NCI-H82 treated with DMSO at 0.1 percent for 48 hours (cell line): ENCODE measurements around the gene WNT3A.

Source experiments
- DNase-seq: peaks from one replicate; lab custom pipeline; 2025; ENCODE audit not compliant: unreplicated experiment; lab: John Stamatoyannopoulos, UW

WNT3A gene

GRCh38 chr1:227999056-227999930, 7.5 kb upstream of the WNT3A start:
- DNase-seq: peak; percentile 3

- no peak for DNase-seq
Observed at GRCh38 chr1:228000416-228000815, 6.4 kb upstream of the WNT3A start.

- DNase-seq: no peak
Observed at GRCh38 chr1:228000836-228001563, 5.8 kb upstream of the WNT3A start.

DNA sequence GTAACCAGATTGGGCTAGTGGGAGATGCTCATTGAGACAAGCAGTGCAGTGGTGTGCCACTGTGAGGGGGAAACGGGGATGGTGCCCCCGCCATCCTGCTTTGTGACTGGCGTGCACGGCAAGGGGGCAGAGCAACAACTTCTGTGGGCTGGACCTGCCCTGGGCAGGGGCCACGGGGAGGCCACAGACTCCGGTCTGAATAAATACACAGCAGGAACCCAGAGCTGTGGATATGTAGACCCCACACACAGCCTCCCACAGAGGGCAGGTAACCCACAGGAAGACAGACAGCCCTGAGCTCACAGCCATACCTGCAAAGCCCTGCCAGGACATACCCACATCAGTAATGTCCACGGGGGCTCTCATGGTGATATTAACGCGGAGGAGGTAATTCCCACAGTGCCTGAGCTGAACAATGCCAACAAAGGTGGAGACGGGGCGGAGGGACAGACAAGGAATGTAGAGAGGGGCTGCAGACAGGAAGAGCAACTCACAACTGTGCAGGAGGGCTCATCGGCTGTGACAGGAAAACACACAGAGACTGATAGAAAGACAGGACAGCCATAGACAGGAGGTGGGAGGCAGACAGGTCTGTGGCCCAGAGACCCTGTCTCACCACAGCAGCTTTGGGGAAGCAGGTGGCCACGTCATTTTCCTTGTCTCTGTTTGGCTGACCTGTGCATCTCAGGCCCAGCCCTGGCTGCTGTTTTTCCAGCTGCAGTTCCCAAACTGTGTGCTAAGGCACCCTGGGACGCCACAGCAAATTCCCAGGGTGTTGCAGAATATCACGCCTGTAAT, 4.9 kb upstream of the WNT3A start:
- DNase-seq: no peak

DNA sequence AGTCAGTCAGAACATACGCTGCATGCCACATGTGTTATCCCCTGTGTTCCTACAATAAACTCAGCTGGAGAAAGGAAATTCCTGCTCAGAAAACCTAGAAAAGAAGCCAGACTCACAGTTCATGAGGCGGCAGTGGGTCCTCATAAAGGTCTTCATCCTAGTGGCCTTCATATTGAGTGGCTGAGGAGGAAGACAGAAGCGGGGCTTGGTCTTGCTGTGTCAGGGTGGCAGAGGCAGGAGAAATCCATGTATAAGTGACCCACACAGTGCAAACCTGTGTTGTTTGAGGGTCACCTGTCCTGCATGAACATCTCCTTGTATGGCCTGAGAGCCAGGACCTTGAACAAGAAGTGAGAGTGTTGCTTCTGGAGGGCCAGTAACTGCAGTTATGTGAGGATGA, 4.0 kb upstream of the WNT3A start:
- no peak for DNase-seq

DNA sequence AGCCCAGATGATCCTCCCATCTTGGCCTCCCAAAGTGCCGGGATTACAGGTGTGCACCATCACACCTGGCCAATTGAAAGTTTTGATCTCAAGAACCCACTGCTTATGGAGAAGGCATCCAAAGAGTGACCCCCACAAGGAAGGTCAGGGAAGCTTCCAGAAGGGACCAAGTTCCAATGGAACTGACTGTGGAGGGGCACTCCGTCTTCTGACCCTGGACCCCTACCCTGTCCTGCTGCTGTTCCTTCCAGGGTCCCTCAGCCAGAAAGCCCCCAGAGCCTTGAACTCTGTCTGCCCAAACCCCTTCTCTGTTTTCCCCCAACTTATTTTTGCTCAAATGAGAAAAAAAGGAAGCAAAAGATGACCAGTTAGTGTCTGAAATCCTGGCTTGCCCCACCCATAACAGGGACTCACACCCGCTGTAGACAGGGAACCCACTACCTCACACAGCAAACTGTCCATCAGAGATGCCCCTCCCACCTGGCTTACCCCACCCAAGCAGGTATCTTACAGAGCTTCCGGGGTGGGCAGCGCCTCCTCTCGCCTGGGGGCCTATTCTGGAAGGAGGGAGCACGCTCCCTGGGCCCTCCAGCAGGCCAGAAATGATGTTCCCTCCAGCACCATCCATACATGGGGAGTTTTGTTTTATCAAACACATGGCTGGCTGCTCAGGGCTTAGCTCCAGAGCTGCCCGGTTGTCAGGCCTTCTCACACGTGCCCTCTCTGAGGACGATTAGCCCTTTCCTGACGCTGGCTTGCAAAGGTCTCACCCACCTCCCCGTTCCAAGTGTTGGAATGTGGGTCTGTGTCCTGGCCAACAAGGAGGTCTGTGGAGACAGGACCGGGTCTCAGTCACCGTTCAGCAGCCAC, 3.1 kb upstream of the WNT3A start:
- no peak for DNase-seq

GRCh38 chr1:228004331-228004855, 2.4 kb upstream of the WNT3A start:
- peak; percentile 4 for DNase-seq

- DNase-seq: no peak
Observed at GRCh38 chr1:228004856-228005462, 1.8 kb upstream of the WNT3A start.

DNA sequence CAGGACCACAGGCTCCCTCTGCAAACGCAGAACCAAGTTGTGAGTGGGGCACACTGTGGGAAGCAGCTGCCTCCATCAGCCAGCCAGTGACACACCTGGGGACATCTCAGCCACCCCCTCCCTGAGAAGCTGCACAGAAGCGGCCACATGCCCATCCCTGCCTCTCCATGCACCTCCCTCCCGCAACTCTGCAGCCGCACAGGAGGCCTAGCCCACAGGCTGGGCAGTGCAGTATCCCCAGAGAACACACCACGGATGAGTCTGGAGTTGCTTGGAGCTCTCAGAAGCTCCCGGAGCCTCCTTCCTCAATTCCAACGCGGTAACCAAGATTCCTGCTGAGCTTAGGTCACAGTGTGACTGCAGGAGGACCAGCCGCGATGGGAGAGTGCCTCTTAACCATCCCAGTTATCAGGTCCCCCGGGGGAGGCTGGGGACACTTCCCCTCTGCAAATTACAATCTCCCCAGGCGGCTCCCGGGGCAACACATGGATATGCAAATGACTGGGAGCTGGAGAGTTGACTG, 1.2 kb upstream of the WNT3A start:
- DNase-seq: no peak

DNA sequence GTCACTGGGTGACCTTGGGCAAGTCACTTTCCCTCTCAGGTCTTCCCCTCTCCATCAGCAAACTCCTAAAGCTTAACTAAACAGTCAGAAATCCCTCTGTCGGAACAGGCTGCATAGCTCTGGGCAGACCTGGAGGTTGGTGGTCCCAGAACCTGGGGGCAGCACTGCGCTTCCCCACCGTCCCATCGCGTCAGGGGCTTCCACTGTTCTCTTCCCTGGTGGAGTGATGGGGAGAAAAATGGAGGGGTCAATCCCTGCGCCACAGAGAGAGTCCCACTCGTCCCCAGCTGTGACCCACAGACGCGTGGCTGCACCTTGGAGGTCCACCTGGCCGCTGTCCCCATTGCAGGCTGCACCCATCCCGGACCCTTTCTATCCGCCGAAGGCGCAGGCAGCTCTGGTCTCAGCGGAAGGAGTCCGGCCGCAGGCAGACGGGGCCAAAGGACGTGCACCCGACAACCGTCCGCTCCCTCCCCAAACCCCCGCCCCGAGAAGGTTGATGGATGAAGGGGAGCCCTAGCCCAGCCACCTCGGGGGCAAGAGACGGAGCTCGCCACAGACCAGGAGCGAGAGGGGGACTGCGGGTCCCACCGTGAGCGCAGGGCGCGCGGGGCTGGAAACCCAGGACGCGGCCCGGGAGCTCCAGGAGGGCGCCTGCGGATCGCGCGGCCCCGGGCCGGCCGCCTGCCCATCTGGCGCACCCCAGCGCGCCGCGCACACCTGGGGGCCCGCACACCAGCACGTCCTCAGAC, 588 bp upstream of the WNT3A start:
- no peak for DNase-seq

- no peak for DNase-seq
Observed at GRCh38 chr1:228007049-228007800, 427 bp downstream of the WNT3A start.

DNA sequence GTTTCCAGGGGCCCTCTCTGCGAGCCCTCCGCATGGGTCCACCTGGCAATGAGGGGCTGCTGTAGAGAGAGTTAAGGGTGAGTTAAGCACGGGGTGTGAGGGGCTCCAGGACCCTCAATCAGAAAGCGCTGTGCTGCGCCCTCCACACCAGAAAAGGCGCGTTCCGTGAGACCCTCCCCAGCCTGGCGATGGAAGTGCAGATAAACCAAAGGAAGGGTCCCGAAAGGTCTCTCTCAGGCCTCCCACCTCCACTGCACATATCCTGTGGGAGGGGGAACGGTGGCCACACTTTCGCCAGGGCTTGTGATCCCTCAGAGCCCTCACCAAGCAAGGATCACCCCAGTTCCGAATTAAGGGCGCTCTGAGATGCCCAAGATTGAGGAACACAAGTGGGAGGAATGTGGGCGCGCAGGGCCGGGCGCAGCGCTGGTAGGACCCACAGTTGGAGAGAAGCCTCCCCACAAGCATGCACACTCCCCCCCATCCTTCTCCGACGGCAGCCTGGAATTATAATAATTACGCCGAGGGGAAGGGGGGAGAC, 1.1 kb downstream of the WNT3A start:
- DNase-seq: no peak

GRCh38 chr1:228008391-228009115, 1.8 kb downstream of the WNT3A start:
- DNase-seq: no peak

DNA sequence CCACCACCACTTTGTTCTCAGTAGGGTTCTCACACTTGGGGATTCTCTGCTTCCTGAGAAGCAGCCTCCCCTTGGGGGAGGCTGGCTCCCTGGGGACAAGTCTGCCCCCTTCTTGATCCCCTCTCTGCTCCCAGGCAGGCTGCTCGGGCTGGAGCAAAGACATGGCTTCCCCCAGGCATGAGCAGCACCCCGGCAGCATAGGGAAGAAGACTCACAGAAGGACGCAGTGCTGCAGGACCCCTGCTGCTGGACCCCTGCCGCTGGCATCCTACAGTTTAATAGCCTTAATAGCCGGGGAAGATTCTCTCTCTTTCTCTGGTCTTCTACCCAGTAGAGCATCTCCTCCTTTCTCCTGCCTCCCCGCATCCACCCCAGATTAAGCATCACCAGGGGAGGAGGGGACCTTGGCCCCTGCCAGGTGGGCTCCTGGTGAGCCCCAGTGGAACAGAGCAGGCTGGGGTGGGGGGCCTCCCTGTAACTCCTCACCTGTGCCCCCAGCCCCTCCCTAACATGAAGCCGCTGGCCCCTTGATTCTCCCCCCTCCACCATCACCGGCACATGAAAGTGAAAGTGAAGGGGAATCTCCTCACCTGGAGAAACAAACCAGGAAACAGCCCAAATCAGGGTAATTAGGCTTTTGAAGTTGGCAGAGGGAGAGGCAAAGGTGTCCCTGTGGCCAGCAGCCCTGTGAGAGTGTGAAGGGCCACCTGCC, 2.5 kb downstream of the WNT3A start:
- DNase-seq: no peak

DNA sequence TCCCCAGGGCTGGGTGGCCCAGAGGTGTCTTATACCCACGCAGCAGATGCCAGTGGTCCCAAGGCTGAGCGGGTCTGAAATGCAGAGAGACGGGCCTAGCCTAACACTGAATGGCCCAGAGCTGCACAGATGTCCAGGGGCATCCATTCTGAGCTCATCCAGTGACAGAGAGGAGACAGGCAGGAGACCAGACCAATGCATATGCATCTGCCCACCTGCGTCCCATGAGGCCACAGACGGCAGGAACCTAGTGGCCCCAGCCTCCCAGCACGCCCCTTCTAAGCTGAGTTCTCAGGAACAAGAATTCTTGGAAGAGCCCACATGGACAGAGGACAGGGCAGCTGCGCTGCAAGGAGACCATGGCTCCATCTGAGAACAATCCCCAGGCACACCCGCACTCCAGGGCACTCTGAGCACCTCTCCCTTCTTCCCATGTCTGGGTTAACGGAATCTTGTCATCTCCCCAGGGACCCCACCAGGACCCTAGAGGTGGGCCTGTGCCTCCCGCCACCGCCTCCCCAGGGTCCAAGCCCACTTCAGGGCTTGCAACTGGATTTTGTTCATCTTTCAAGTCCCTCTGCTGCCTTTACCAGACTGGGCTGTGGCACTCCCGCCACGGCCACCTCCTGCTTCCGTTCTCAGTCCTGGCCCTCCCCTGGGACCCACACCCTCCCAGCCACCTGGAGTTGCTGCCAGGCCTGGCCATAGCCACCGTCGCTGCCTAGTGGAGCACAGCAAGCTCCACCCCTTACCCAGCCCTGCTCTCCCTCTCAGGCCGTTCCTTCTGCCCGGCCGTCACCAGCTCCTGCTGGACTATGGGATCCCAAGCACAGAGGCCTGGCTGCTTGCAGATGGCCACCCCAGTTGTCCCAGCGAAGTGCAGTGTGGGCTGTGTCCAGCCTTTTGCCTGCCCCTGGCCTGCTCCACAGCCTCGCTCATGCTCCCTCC, 3.3 kb downstream of the WNT3A start:
- DNase-seq: no peak

GRCh38 chr1:228010921-228011320, 4.1 kb downstream of the WNT3A start:
- DNase-seq: no peak
